GM10248 (cell line): ENCODE results near the gene PSMA1.
"Not testable (repeated sequence)": the region's sequence is repeated elsewhere in the genome, so short reads cannot be mapped to it uniquely, and the experiment has no call there.

ENCODE experiments used
- CTCF ChIA-PET: fragments of 300-600 bp; sonication (Branson Sonifier 250); formaldehyde crosslinking; extraction: SDS; loops from one replicate; lab custom pipeline; 2021; ENCODE audit warnings: antibody characterized with exemption; lab: Yijun Ruan, JAX
- POLR2A ChIA-PET: fragments of 350-650 bp; sonication (Branson Sonifier 250); formaldehyde crosslinking; extraction: SDS; loops from one replicate; lab custom pipeline; 2020; ENCODE audit warnings: antibody characterized with exemption; lab: Yijun Ruan, JAX
- DNase-seq: peaks from one replicate; pipeline ENCODE4 v3.0.0; 2012; ENCODE audit errors: extremely low spot score
- TF ChIP-seq, protein P1 (sequence below): IDR thresholded peaks from 2 replicates; pipeline ENCODE4 v1.5.1; 2012; ENCODE audit warnings: mild to moderate bottlenecking, low read depth; ENCODE audit errors: extremely low read depth, missing control alignments, control extremely low read depth

PSMA1 gene

DNA sequence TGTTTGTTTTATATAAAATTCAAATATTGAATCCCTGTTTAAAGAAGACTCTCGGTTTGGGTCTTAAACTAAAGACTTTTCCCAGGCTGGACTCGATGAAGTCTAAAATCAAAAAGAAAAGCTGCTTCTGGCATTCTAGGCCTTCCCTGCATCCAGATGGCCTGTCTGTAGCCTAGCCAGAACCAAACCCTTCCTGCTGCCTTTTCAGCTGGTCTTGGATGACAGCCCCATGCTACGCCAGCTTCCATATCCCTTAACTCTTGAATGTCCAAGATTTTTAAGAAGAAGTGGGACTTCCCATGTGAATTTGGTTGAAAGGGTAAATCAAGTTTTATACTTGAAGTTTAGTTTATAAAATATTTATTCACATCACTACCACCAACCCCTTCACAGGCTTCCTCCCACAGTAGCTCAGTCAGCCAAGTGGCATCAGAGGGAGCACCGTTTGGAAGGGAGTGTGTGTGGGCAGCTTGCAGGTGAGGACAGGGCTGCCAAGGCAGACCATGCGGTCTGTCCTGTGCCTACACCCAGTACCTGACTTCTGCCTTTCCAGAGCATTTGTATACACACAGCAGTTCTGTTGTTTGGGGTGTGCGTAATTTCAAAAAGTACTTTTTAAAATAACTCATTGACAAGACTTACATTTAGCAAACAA is 18.2 kb upstream of the PSMA1 start:
- DNase-seq, result no peak
- ChIA-PET CTCF (interaction anchor here (0.9 to 4.1 kb wide), 5 partner anchors 9 to 369 kb away, joined by 3 to 37 read pairs (median 6); no protein-coding TSS in a partner anchor), POLR2A (no interaction called here)
- TF ChIP-seq, protein P1, sequence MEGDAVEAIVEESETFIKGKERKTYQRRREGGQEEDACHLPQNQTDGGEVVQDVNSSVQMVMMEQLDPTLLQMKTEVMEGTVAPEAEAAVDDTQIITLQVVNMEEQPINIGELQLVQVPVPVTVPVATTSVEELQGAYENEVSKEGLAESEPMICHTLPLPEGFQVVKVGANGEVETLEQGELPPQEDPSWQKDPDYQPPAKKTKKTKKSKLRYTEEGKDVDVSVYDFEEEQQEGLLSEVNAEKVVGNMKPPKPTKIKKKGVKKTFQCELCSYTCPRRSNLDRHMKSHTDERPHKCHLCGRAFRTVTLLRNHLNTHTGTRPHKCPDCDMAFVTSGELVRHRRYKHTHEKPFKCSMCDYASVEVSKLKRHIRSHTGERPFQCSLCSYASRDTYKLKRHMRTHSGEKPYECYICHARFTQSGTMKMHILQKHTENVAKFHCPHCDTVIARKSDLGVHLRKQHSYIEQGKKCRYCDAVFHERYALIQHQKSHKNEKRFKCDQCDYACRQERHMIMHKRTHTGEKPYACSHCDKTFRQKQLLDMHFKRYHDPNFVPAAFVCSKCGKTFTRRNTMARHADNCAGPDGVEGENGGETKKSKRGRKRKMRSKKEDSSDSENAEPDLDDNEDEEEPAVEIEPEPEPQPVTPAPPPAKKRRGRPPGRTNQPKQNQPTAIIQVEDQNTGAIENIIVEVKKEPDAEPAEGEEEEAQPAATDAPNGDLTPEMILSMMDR, result no peak

DNA sequence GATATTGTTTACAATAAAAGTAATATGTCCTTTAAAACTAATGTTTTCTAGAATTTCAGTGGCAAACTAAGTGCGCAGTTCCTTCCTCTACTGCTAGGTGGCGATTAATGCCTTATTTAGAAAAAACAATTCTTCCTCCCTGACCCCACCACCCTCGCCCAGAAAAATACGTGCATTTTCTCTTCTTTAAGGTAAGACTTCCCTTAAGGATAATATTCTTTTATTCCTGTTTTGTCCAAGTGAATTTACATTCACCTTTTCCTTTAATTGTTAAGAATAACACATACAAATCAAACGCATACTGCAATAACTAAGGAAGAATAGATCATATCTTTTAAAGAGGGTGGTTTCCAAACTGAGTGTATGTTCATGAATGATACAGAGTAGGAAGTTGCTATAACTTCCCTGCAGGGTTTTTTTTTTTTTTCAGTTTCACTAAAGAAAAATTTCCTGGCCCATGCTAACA is 17.0 kb upstream of the PSMA1 start:
- DNase-seq, result peak; percentile 67
- TF ChIP-seq, protein P1, result peak; percentile 71
- POLR2A ChIA-PET, result interaction anchor here (0.7 kb wide), 1 partner anchor 99 kb away, joined by 3 read pairs; no protein-coding TSS in a partner anchor
- CTCF ChIA-PET, result interaction anchor here (1.2 to 4.1 kb wide), 3 partner anchors 15 to 370 kb away, joined by 6 to 37 read pairs (median 6); partner anchors contain the start of gene CYP2R1

DNA sequence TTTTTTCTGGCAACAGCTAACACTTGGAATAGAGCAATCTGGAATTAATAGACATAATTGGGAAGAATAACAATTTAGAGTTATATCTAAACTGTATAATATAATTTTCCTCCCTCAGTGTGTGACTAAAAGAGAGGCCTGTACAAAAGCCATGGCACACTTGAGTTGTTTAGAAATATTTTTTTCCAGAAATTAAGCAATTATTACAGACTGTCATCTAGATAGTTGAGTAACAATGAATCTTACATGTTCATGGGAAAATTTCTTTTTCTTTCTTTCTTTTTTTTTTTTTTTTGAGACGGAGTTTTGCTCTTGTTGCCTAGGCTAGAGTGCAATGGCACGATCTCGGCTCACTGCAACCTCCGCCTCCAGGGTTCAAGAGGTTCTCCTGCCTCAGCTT is 15.0 kb upstream of the PSMA1 start:
- POLR2A ChIA-PET, DNase-seq: not testable (repeated sequence)
- CTCF ChIA-PET, result interaction anchor here (1.3 to 4.4 kb wide), 2 partner anchors 17 to 372 kb away, joined by 3 to 23 read pairs; no protein-coding TSS in a partner anchor

DNA sequence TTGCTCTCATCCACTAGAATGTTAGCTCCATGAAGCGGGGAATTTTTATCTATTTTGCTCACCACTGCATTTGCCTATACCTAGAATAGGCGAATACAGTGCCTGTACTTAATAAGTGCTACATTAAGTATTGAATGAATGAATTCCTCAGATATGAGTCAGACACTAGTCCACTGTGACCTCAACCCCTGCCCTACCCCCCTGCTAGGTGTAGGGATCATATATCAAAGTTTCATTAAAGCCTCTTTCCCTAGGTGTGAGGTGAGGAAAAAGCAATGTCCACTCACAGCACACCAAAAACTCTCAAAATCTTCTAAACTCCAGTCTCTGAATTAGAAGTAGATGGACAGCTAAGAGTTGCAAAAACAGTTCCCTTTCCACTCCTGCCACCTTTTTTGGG is 9.8 kb upstream of the PSMA1 start:
- ChIA-PET POLR2A (no interaction called here), CTCF (interaction anchor here (0.8 to 1.6 kb wide), 3 partner anchors 8 to 378 kb away, joined by 3 to 4 read pairs (median 4); partner anchors contain the start of gene PSMA1)

DNA sequence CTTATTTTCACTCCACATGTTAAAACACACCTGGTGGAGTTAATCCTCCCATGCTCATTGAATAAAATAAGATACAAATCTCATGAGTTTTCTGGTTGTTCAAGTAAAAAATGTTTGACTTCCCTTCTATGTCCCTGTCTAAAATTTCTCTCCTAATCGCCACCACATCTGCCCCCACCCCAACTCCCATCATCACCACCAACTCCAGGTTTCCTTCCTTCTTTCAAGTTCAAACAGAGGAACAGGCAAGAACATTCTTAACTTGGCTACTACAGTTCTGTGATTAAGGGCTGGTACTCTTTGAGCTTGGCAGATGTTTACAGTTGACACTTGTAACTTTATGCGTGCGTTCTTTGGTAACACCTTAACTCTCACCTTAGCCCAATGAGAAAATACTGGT is 9.1 kb upstream of the PSMA1 start:
- ChIA-PET POLR2A (no interaction called here), CTCF (interaction anchor here (0.8 to 1.6 kb wide), 3 partner anchors 9 to 378 kb away, joined by 3 to 4 read pairs (median 4); partner anchors contain the start of gene PSMA1)
- no peak for DNase-seq
- TF ChIP-seq, protein P1, result no peak

More for the DNA sequence above, 9.8 kb upstream of the PSMA1 start:
- TF ChIP-seq, protein P1, result no peak
- DNase-seq, result no peak

DNA sequence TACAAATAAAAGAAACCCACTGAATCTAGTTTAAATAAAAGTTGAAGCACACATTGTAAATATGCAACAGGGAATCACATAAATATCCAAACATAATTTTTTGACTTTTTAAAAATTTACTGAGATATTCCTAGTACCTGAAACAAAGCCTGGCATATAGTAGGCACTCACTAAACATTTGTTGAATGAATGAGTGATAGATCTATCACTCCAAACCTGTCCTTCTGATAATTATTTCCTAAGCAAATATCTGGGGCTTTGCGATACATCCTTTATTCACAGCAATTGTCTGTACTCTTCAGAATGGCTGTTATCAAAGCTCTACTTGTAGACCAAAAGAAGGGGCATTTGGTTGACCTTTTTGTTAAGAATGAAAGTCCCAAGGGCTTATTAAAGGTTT is 2.6 kb upstream of the PSMA1 start:
- CTCF ChIA-PET, result no interaction called here
- no peak for DNase-seq
- POLR2A ChIA-PET, result no interaction called here
- TF ChIP-seq, protein P1, result no peak

DNA sequence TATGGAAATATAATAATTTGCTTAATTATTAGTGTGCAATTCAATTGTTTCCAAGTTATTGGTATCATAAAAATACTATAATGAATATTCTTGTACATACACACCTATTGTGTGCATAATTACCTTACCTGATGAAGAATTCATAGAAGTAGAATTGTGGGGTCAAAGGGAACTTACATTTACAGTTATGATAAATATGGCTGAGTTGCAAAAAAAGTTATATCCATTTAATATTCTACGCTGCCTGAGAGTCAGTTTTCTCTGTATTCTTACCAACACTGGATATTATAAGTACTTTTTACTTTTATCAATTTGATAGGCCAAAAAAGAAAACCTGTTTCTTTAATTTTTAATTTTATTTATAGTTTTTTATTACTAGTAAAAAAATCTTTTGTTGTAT is 2.1 kb upstream of the PSMA1 start:
- TF ChIP-seq, protein P1, result no peak
- ChIA-PET POLR2A (no interaction called here), CTCF (no interaction called here)
- no peak for DNase-seq
